ENCODE measurements around the gene CLEC19A. TPM values are rescaled to one million over a fixed set of nuclear protein-coding genes. Genes with fewer than 3 reads are reported as not detected.

The CLEC19A gene
- polyA plus RNA-seq (2012; ENCODE audit: insufficient read depth, insufficient read length), result not detected

- H3K4me3 ChIP-seq (ENCODE audit: low read length), result no peak within 1 kb of the TSS
- no peak for DNase-seq (ENCODE audit: low read depth, low spot score)
Measured at GRCh38 chr16:19285431-19285830, at the start of gene CLEC19A. TSS of gene CLEC19A (plus strand) at chr16:19285731. CDS start at chr16:19285852, 121 bp downstream.

DNA sequence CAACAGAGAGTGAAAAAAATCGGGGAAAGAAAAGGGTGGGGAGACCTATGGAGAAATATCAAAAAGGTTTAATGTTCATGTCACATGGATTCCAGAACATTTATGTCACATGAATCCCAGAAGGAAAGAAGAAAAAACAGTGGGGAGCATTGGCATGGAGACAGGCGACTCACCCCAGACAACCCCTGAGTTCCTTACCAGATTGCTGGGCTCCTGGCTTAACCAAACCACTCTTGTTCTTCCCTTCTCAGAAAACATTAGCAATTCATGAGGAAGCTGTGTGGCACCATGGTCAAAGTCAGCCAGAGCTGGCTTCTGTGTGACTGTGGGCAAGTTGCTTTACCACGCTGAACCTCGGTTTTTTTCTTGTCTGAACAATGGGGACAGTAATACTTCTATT, 49.6 kb upstream of the CLEC19A start:
- DNase-seq (ENCODE audit: low read depth, low spot score), result no peak

GRCh38 chr16:19236561-19237209, 48.8 kb upstream of the CLEC19A start:
- H3K4me3 ChIP-seq (ENCODE audit: low read length), result no peak overlapping the region
- no peak for DNase-seq (ENCODE audit: low read depth, low spot score)

More for the DNA sequence above, 49.6 kb upstream of the CLEC19A start:
- no peak overlapping the region for H3K4me3 ChIP-seq (ENCODE audit: low read length)

GRCh38 chr16:19238406-19238805, 47.1 kb upstream of the CLEC19A start:
- DNase-seq (ENCODE audit: low read depth, low spot score), result no peak
- H3K4me3 ChIP-seq (ENCODE audit: low read length), result no peak overlapping the region

GRCh38 chr16:19239511-19240155, 45.9 kb upstream of the CLEC19A start:
- DNase-seq (ENCODE audit: low read depth, low spot score), result no peak
- no peak overlapping the region for H3K4me3 ChIP-seq (ENCODE audit: low read length)

DNA sequence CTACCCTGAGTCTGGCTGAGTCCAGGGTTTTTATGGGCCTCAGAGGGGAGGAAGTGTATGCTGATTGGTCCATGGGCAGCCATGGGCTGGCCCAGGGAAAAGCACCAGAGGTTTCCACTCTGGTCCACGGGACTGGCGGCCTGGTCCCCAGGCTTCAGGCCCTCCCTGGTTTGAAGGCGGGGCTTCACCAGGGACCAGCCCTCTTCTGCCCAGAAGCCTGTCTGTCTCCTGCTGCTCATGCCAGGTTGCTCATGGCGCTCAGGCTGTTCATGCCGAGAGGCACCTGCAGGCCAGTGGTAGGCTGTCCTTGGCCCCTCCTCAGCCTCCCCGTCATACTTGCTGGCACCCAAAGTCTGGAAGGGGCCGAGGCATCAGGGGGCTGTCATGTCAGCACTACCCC, 45.0 kb upstream of the CLEC19A start:
- no peak for DNase-seq (ENCODE audit: low read depth, low spot score)
- H3K4me3 ChIP-seq (ENCODE audit: low read length), result no peak overlapping the region

DNA sequence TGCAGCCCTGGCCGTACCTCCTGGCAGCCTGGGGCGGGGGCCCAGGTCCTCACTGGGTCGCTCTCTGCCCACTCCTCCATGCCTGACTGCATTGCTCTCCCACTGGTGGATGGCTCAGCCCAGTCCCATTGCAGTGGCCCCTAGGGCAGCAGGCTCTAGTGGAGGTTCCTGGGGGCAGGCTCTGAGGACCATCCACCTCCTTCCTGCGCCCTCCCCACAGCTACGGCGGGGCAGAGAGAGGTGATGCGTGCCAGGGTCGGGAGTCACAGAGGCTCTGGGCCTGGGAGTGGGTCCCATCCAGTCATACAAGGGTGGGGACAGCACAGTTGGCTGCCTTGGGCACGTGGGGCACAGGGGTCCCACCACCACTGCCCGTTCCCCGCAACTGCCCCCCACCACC, 44.0 kb upstream of the CLEC19A start:
- no peak overlapping the region for H3K4me3 ChIP-seq (ENCODE audit: low read length)
- DNase-seq (ENCODE audit: low read depth, low spot score), result no peak

- DNase-seq (ENCODE audit: low read depth, low spot score), result no peak
- H3K4me3 ChIP-seq (ENCODE audit: low read length), result no peak overlapping the region
Measured at GRCh38 chr16:19242186-19242585, 43.3 kb upstream of the CLEC19A start.

GRCh38 chr16:19242987-19243575, 42.5 kb upstream of the CLEC19A start:
- no peak overlapping the region for H3K4me3 ChIP-seq (ENCODE audit: low read length)
- no peak for DNase-seq (ENCODE audit: low read depth, low spot score)

GRCh38 chr16:19245326-19245925, 40.1 kb upstream of the CLEC19A start:
- no peak overlapping the region for H3K4me3 ChIP-seq (ENCODE audit: low read length)
- no peak for DNase-seq (ENCODE audit: low read depth, low spot score)

- no peak for DNase-seq (ENCODE audit: low read depth, low spot score)
- H3K4me3 ChIP-seq (ENCODE audit: low read length), result no peak overlapping the region
Measured at GRCh38 chr16:19252904-19253303, 32.6 kb upstream of the CLEC19A start.

DNA sequence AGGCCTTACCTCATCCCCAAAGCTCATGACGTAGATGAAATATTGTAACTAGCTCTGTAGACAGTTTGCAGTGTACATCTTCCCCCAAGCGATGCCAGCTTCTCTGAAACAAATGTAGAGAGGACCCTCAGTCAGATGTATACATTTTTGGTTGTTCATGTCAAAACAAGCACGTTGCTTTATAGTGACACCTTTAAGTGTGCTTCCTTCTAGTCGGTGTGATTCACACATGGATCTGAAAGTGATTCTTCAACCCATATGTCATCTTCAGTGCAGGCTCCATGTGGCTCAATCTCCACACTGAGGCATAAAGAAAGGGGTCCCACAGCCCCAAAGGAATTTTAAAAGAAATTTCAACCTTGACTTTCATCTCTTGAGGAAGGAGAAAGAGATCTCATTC, 30.9 kb upstream of the CLEC19A start:
- H3K4me3 ChIP-seq (ENCODE audit: low read length), result no peak overlapping the region
- DNase-seq (ENCODE audit: low read depth, low spot score), result no peak

GRCh38 chr16:19264123-19264673, 21.3 kb upstream of the CLEC19A start:
- no peak for DNase-seq (ENCODE audit: low read depth, low spot score)

DNA sequence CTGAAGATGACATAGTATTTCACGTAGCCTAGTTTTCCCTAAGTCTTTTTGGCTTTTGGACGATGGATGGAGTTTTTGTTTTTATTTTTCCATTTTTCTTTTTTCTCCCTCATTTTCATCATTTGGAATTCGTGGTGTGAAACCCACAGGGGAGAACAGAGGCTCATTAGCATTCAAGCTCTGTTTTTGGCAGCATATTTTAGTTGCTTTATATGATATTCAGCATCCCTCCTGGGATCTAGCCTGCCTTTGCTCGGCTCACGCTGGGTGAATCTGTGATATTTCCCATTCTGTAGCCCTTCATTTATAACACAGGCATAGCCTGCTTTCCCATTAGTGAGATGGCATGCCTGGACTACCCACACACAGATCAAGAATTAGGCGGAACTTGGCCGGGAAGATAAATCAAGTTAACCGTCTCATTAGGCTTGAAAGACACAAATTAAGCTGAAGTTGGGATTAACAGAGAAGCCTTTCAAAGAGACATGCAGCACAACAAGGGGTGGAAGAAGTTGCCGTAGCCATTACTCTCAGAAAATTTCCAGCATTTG, 20.1 kb upstream of the CLEC19A start:
- DNase-seq (ENCODE audit: low read depth, low spot score), result no peak
- no peak overlapping the region for H3K4me3 ChIP-seq (ENCODE audit: low read length)

More at GRCh38 chr16:19264123-19264673, 21.3 kb upstream of the CLEC19A start:
- H3K4me3 ChIP-seq (ENCODE audit: low read length), result no peak overlapping the region

- no peak overlapping the region for H3K4me3 ChIP-seq (ENCODE audit: low read length)
- no peak for DNase-seq (ENCODE audit: low read depth, low spot score)
Measured at GRCh38 chr16:19266774-19267173, 18.8 kb upstream of the CLEC19A start.

DNA sequence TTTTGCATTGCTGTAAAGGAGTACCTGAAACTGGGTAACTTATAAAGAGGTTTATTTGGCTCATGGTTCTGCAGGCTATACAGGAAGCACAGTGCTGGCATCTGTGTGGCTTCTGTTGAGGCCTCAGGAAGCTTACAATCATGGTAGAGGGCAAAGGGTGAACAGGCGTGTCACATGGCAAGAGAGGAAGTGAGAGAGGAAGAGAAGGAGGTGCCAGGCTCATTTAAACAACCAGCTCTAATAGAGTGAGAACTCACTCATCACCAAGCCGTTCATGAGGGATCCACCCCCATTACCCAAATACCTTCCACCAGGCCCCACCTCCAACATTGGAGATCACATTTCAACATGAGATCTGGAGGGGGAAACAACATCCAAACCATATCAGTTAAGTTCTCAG, 16.4 kb upstream of the CLEC19A start:
- H3K4me3 ChIP-seq (ENCODE audit: low read length), result no peak overlapping the region
- no peak for DNase-seq (ENCODE audit: low read depth, low spot score)

DNA sequence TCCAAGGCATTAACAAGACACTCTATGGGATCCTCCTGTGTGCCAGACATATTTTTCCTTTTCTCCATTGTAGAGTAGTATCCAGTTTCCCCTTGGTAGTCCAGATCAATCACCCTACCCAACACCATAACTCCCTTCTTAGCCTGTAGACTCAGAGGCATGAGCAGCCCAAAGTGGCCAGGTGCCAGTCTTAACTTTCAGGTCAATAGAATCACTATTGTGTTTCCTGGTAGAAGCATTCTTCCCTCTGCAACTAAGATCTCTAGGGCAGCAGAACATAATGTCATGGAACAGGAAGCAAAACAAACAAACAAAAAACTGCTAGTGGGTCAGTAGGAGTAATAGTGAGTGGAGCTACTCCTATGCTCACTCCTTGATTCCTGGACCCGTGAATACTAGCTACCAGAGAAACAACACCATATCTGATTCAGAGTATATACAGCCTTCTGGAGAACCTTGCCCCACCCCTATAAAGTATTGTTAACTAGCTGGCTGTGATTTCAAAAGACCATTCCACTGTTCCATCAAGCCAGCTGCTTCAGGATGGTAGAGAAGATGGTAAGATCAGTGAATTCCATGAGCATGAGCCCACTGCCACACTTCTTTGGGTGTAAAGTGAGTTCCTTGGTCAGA, 11.2 kb upstream of the CLEC19A start:
- H3K4me3 ChIP-seq (ENCODE audit: low read length), result no peak overlapping the region
- no peak for DNase-seq (ENCODE audit: low read depth, low spot score)

DNA sequence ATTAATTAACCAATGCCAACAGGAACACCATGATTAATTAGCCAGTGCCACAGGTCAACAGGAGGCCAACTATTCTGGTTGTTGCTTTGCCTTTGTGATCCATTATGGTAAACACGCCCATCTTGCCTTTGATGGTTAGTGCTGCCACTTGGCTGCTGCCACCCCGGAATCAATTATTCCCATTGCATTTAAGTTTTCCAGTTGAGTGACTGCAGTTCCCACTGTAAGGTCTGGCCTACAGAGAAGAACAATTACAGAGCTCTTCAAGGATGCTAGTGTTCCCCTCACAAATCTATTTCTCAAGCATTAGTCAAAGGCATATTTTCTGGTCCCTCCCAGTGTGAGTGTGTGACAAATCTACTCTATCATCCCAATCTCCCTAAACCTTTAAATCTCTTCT, 7.1 kb upstream of the CLEC19A start:
- H3K4me3 ChIP-seq (ENCODE audit: low read length), result no peak overlapping the region
- DNase-seq (ENCODE audit: low read depth, low spot score), result no peak

DNA sequence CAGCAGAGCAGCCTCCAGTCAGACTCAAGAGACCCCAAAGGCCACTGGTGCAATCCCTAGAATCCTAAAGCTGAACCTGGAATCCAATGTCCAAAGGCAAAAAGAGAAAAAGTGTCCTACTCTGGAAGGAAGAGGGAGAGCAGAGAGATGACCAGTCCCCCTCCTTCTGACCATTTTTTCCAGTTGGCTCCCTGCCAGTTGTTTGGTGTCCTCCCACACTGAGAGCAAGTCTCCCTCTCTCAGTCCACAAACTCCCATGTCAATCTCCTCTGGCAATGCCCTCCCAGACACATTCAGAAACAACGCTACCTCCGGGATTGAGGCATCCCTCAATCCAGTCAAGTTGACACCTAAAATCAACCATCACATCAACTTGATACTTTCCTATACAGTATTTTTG, 4.3 kb upstream of the CLEC19A start:
- DNase-seq (ENCODE audit: low read depth, low spot score), result no peak

More for the DNA sequence above, 4.3 kb upstream of the CLEC19A start:
- H3K4me3 ChIP-seq (ENCODE audit: low read length), result no peak overlapping the region
